ENCODE data around the gene SYNE2.
A peak's percentile ranks its signal among the peaks of the same experiment; 100 is the strongest.

Gene SYNE2

DNA sequence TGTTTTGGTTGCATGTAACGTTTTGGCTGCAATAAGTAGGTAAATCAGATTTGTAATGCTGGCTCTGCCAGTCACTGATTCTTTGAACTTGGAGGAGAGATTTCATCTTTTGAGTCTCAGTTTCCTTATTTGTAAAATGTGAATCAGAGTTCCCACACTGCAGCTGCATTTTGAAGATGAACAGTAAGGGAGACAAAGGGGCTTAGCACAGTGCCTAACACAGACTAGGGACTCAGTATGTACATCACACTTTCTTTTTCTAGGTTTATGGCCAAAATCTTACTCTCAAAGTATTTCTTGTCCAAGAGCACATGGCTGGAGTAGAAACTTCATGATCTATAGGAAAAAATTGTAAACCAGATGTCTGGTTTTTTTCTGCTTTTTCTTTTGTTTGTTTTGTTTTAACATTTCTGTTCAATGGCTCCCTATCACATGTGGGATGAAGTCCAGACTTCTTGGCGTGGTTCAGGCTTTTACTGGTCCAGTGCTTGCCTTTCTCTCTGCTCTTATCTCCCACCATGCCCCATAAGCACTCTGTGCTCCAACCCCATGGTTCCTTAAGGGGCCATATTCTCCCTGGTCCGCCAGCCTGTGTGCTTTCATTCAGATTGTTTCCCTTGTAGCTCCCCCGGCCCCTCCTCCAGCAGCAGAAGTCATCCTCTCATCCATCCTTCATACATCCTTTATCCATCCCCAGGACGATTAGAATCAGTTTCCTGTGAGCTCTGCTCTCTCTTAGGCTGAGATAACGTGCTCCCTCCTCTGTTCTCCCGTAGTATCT is 58.0 kb downstream of the SYNE2 start:
- H3K27ac Mint-ChIP-seq, result peak overlapping the region; percentile 73
- CTCF ChIA-PET, result interaction anchor here (0.6 to 1.2 kb wide), 4 partner anchors 9 to 150 kb away, joined by 3 to 7 read pairs (median 3); partner anchors contain the start of gene SYNE2
- H3K27me3 Mint-ChIP-seq, result no peaks in the 10 kb centered on the region
- peaks cover 58% of the 10 kb centered on the region for H3K36me3 Mint-ChIP-seq
- no peak for DNase-seq
- peaks cover 46% of the 10 kb centered on the region for H3K4me1 Mint-ChIP-seq
- no peaks in the 10 kb centered on the region for H3K9me3 Mint-ChIP-seq
- no peak overlapping the region for H3K4me3 Mint-ChIP-seq

GRCh38 chr14:63911404-63911803 is 58.6 kb downstream of the SYNE2 start:
- Mint-ChIP-seq H3K4me1 (peaks cover 46% of the 10 kb centered on the region), H3K27me3 (no peaks in the 10 kb centered on the region), H3K36me3 (peaks cover 60% of the 10 kb centered on the region), H3K27ac (no peak overlapping the region), H3K4me3 (no peak overlapping the region), H3K9me3 (no peaks in the 10 kb centered on the region)
- CTCF ChIA-PET, result interaction anchor here (1.0 kb wide), 1 partner anchor 59 kb away, joined by 3 read pairs; the partner anchor contains the start of gene SYNE2
- no peak for DNase-seq

DNA sequence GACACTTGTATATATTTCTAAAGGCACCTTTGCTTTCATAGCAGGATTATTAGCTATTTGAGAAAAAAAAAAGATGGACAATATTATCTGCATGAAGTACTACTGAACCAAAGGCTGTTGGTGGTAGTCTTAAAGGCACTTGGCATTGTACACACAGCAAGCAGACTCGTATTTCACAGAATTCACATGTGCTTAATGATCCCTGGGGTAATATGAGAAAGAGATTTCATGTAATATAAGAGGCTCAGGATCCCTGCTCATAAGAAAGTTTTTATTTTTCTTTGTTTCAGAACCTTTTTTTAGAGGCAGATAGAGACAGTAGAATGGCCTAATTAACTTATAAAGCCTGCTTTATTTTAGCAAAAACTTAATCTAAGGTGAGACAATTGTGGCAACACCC is 59.5 kb downstream of the SYNE2 start:
- H3K4me1 Mint-ChIP-seq, result peaks cover 42% of the 10 kb centered on the region
- H3K4me3 Mint-ChIP-seq, result no peak overlapping the region
- DNase-seq, result no peak
- H3K27me3 Mint-ChIP-seq, result no peaks in the 10 kb centered on the region
- no peaks in the 10 kb centered on the region for H3K9me3 Mint-ChIP-seq
- CTCF ChIA-PET, result no interaction called here
- H3K36me3 Mint-ChIP-seq, result peaks cover 57% of the 10 kb centered on the region
- no peak overlapping the region for H3K27ac Mint-ChIP-seq

- no peak overlapping the region for H3K4me3 Mint-ChIP-seq
- peaks cover 13% of the 10 kb centered on the region for H3K4me1 Mint-ChIP-seq
- no peak for DNase-seq
- no peaks in the 10 kb centered on the region for H3K27me3 Mint-ChIP-seq
- H3K27ac Mint-ChIP-seq, result no peak overlapping the region
- H3K9me3 Mint-ChIP-seq, result no peaks in the 10 kb centered on the region
- H3K36me3 Mint-ChIP-seq, result peaks cover 29% of the 10 kb centered on the region
- CTCF ChIA-PET, result no interaction called here
Observed at GRCh38 chr14:63918411-63918810, 65.6 kb downstream of the SYNE2 start.

DNA sequence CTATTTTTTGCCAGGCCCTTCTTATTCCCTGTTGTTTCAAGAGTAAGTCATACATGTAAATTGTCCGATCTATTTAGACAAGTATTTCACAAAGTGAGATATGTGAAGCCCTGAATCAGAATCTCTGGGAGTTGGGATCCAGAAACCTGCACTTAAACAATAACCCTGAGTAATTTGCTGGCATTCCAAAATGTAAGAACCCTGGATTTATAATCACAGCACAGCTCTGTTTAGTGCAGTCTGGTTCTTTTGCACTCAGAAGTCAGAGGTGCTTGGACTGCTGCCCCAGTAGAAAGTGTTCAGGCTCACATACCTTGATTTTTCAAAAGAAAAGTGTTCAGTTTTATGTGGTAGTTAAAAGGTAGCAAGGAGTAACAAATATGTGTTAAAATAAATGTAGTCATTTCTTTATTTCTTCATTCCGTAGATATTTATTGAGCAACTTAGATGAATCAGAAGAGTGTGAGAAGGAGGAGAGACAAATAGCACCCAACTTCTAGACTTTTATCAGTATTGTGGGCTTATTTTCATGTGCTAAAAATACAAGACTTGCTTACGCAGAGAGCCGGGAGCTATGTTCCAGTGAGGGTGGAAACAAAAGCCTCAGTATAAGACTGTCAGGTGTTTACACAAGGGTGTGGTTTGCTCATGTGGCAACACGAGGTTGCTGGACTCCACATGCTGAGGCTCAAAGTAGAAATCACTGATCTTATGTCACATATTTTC is 70.1 kb downstream of the SYNE2 start:
- CTCF ChIA-PET, result no interaction called here
- Mint-ChIP-seq H3K9me3 (peaks cover 6% of the 10 kb centered on the region), H3K4me1 (peaks cover 12% of the 10 kb centered on the region), H3K4me3 (no peak overlapping the region), H3K27ac (peak overlapping the region; percentile 53), H3K27me3 (no peaks in the 10 kb centered on the region), H3K36me3 (peaks cover 43% of the 10 kb centered on the region)
- DNase-seq, result no peak

DNA sequence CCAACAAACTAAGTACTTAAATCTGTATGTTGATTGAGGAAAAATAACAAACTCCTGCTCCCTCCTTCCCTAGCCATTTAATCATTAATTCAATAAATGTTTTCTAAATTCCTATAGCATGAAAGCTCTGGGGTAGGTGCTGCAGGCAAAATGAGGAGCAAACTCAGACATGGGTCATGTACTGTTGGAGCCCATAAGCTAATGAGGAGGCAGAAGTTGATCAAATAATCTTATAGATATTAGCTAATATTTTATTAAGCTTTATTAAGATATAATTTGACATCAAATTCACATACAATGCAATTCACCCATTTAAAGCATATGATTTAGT is 70.6 kb downstream of the SYNE2 start:
- H3K4me3 Mint-ChIP-seq, result no peak overlapping the region

GRCh38 chr14:63924375-63924774 is 71.6 kb downstream of the SYNE2 start:
- Mint-ChIP-seq H3K27ac (no peak overlapping the region), H3K4me1 (peaks cover 12% of the 10 kb centered on the region), H3K9me3 (peaks cover 6% of the 10 kb centered on the region), H3K36me3 (peaks cover 41% of the 10 kb centered on the region), H3K27me3 (no peaks in the 10 kb centered on the region), H3K4me3 (no peak overlapping the region)
- DNase-seq, result no peak
- CTCF ChIA-PET, result no interaction called here

More for the DNA sequence above, 70.6 kb downstream of the SYNE2 start:
- peaks cover 12% of the 10 kb centered on the region for H3K4me1 Mint-ChIP-seq
- peaks cover 43% of the 10 kb centered on the region for H3K36me3 Mint-ChIP-seq
- H3K27ac Mint-ChIP-seq, result no peak overlapping the region
- no peaks in the 10 kb centered on the region for H3K27me3 Mint-ChIP-seq
- CTCF ChIA-PET, result no interaction called here
- DNase-seq, result no peak
- peaks cover 6% of the 10 kb centered on the region for H3K9me3 Mint-ChIP-seq

DNA sequence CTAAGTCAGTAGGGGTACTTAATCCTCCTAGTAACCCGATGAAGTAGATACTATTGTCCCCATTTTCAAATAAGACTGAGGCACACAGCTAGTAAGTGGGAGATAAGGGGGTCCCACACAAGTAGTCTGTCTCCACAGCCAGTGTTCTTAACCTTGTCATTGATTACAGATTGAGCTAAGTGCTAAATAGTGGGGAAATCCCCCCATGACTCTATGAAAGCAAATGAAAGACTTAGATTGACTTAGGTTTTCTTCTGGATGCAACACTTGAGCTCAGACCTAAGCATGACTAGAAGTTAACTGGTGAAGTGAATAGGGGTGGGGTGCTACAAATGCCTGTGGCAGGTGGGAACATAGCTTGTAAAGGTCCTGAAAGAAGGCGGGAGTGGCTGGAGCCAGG is 73.8 kb downstream of the SYNE2 start:
- Mint-ChIP-seq H3K27me3 (no peaks in the 10 kb centered on the region), H3K9me3 (peaks cover 6% of the 10 kb centered on the region), H3K27ac (no peak overlapping the region), H3K4me3 (no peak overlapping the region), H3K4me1 (peaks cover 16% of the 10 kb centered on the region), H3K36me3 (peaks cover 53% of the 10 kb centered on the region)
- CTCF ChIA-PET, result no interaction called here
- DNase-seq, result no peak

GRCh38 chr14:63928744-63929174 is 76.0 kb downstream of the SYNE2 start:
- H3K4me1 Mint-ChIP-seq, result peaks cover 26% of the 10 kb centered on the region
- peaks cover 6% of the 10 kb centered on the region for H3K9me3 Mint-ChIP-seq
- H3K4me3 Mint-ChIP-seq, result no peak overlapping the region
- no peaks in the 10 kb centered on the region for H3K27me3 Mint-ChIP-seq
- no peak overlapping the region for H3K27ac Mint-ChIP-seq
- peaks cover 49% of the 10 kb centered on the region for H3K36me3 Mint-ChIP-seq
- DNase-seq, result no peak
- CTCF ChIA-PET, result interaction anchor here (0.7 kb wide), 1 partner anchor 102 kb away, joined by 3 read pairs; no protein-coding TSS in a partner anchor

DNA sequence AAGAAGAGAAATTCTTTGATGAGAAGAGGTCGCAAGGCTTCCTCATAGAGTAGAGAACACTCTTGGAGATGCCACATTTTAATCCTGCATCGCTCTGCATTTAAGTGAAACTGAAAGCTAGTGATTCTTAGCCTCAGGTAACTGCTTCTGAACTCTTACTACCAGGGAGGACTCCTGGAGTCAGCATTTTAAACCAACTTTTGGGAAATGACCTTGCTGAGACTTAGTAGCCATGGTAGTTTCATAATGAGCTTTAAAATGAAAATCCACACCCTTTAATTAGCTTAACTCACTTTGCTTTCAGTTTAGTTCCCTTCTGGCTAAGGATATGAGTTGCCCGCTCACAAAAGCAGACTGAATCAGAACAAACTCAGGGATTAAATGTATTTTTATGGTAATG is 80.3 kb downstream of the SYNE2 start:
- H3K27ac Mint-ChIP-seq, result peak overlapping the region; percentile 78
- peaks cover 25% of the 10 kb centered on the region for H3K36me3 Mint-ChIP-seq
- peak overlapping the region; percentile 55 for H3K4me3 Mint-ChIP-seq
- no peak for DNase-seq
- peaks cover 39% of the 10 kb centered on the region for H3K4me1 Mint-ChIP-seq
- no peaks in the 10 kb centered on the region for H3K27me3 Mint-ChIP-seq
- CTCF ChIA-PET, result interaction anchor here (0.6 to 1.1 kb wide), 2 partner anchors 80 to 165 kb away, joined by 3 read pairs; partner anchors contain the start of gene SYNE2
- no peaks in the 10 kb centered on the region for H3K9me3 Mint-ChIP-seq

DNA sequence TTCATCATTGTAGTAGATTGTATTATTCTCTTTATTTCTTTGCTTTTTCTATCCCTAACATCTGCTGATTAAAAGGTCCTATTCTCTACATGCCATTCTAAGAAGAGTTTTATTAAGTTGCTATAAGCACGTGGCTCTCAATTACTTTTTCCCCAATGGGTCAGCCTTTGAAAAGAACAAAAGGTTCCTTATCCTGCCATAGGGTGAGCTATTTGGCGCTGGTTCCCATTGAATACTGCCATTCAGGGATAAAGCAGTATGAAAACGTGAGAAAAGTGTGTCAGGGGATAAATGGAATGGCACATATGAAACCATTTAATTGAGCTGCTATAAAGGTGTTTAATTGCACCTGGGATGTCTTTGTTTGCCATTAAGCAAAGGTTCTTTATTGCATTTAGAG is 80.9 kb downstream of the SYNE2 start:
- no peak for DNase-seq
- H3K9me3 Mint-ChIP-seq, result no peaks in the 10 kb centered on the region
- peaks cover 25% of the 10 kb centered on the region for H3K36me3 Mint-ChIP-seq
- CTCF ChIA-PET, result interaction anchor here (0.6 to 1.1 kb wide), 2 partner anchors 81 to 165 kb away, joined by 3 read pairs; partner anchors contain the start of gene SYNE2
- H3K4me1 Mint-ChIP-seq, result peaks cover 39% of the 10 kb centered on the region
- H3K27me3 Mint-ChIP-seq, result no peaks in the 10 kb centered on the region
- no peak overlapping the region for H3K4me3 Mint-ChIP-seq
- H3K27ac Mint-ChIP-seq, result no peak overlapping the region

DNA sequence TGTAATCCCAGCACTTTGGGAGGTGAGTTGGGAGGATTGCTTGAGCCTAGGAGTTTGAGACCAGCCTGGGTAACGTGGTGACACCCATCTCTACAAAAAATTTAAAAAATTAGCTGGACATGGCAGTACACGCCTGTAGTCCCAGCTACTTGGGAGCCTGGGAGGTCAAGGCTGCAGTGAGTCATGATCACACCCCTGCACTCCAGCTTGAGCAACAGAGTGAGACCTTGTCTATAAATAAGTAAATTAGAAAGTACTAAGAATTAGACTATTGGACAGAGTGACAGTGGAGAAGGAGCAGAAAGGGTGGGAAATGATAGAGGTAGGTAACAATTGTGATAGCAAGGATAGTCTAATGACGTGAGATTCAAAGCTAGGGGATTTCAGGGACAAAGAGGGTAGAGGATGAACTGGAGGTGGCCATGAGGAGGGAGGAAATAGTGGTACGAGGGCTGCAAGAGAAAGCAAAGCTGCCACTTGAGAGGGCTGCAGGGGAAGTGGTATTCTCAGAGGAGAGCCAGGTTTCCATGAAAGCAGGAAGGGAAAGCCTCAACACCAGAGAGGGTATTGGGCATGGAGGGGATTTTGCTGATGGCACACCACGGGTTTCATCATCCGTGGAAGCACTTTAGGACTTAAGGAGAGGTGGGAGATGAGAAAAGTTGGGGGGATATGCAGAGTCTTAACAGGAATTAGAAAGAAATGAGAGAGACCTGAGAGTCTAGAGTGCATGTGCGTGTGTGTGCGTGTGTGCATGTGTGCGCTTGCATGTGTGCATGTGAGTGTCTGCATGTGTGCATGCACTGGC is 85.6 kb downstream of the SYNE2 start:
- H3K4me3 Mint-ChIP-seq, result no peak overlapping the region
- no peak overlapping the region for H3K27ac Mint-ChIP-seq
- no peaks in the 10 kb centered on the region for H3K27me3 Mint-ChIP-seq
- CTCF ChIA-PET, result interaction anchor here (0.6 kb wide), 1 partner anchor 365 kb away, joined by 3 read pairs; no protein-coding TSS in a partner anchor
- H3K9me3 Mint-ChIP-seq, result no peaks in the 10 kb centered on the region
- DNase-seq, result peak; percentile 63
- peaks cover 38% of the 10 kb centered on the region for H3K36me3 Mint-ChIP-seq
- H3K4me1 Mint-ChIP-seq, result peaks cover 54% of the 10 kb centered on the region

GRCh38 chr14:63939006-63939270 is 86.1 kb downstream of the SYNE2 start:
- Mint-ChIP-seq H3K27ac (no peak overlapping the region), H3K36me3 (peaks cover 38% of the 10 kb centered on the region), H3K9me3 (no peaks in the 10 kb centered on the region), H3K27me3 (no peaks in the 10 kb centered on the region), H3K4me3 (no peak overlapping the region), H3K4me1 (peaks cover 49% of the 10 kb centered on the region)
- no peak for DNase-seq
- CTCF ChIA-PET, result interaction anchor here (0.6 kb wide), 1 partner anchor 364 kb away, joined by 3 read pairs; no protein-coding TSS in a partner anchor

DNA sequence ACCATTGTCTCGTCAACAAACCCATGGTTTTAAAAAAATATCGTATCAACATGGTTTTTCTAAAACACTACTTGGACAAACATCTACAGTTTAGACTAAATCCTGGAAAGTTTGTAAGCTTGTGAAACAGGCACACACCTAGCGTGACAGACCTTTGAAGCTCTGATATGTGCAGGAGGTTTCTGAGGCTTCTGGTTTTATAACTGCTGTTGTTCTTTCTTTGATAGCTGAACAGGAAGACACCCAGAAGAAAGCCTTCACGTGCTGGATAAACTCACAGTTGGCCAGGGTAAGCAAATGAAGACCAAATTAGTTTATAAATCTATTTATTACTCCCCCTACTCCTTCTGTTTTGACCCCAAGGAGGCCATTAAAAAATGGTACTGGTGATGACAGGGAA is 87.6 kb downstream of the SYNE2 start:
- Mint-ChIP-seq H3K27ac (no peak overlapping the region), H3K9me3 (no peaks in the 10 kb centered on the region), H3K36me3 (peaks cover 38% of the 10 kb centered on the region), H3K4me1 (peaks cover 39% of the 10 kb centered on the region), H3K27me3 (no peaks in the 10 kb centered on the region), H3K4me3 (peak overlapping the region; percentile 39)
- peak; percentile 49 for DNase-seq
- CTCF ChIA-PET, result interaction anchor here (0.8 to 1.4 kb wide), 3 partner anchors 54 to 100 kb away, joined by 3 to 5 read pairs (median 3); no protein-coding TSS in a partner anchor

Data from activated naive CD4-positive, alpha-beta T cell treated with anti-CD3 and anti-CD28 coated beads, Interleukin-2, amount 10 ng/mL, durations not matched to agents 7 days and 5 days (primary cell).